PC-3 (cell line): ENCODE results near the gene FZD4. TPM values are rescaled to one million over a fixed set of nuclear protein-coding genes. Genes with fewer than 3 reads are reported as not detected.

Experiments
- ATAC-seq: fragments of 200-7000 bp; cut with Tn5 transposase; 2 replicates; pipeline ENCODE4 v1.9.1; 2020; ENCODE audit warnings: mild to moderate bottlenecking, moderate library complexity
- BruUV-seq: library from RNA; stranded (reverse); fragments of 400-500 nt; replicated peaks from 2 replicates; lab custom pipeline; 2021; lab: Mats Ljungman, UMichigan
- CTCF ChIA-PET: fragments of 300-600 bp; sonication (Branson Sonifier 250); formaldehyde crosslinking; loops from one replicate; lab custom pipeline; 2022; ENCODE audit warnings: antibody characterized with exemption; lab: Charles Lee
- POLR2A ChIA-PET: fragments of 300-600 bp; sonication (Branson Sonifier 250); formaldehyde crosslinking; loops from one replicate; lab custom pipeline; 2022; ENCODE audit warnings: antibody characterized with exemption; ENCODE audit not compliant: unreplicated experiment; lab: Charles Lee
- DNase-seq: peaks from one replicate; pipeline ENCODE4 v3.0.0-alpha.2; 2015
- H2AFZ ChIP-seq: fragments of 300-600 bp; sonication (generic); 2 replicates; pipeline ENCODE4 v1.6.0; 2016; ENCODE audit warnings: antibody characterized with exemption, low read length
- H3F3A ChIP-seq: fragments of 300-600 bp; sonication (generic); one replicate; pipeline ENCODE4 v1.6.0; 2017; ENCODE audit warnings: antibody characterized with exemption, low read length, control low read depth, mild to moderate bottlenecking; ENCODE audit not compliant: unreplicated experiment
- H3K27ac ChIP-seq: fragments of 300-600 bp; sonication (generic); 2 replicates; pipeline ENCODE4 v1.5.1; 2016; ENCODE audit warnings: mild to moderate bottlenecking, low read length
- H3K27me3 ChIP-seq: fragments of 300-600 bp; sonication (generic); 2 replicates; pipeline ENCODE4 v1.6.1; 2016; ENCODE audit warnings: low read length, mixed read lengths
- H3K36me3 ChIP-seq: fragments of 300-600 bp; sonication (generic); 2 replicates; pipeline ENCODE4 v1.6.1; 2016; ENCODE audit warnings: low read depth, mixed run types, low read length, mixed read lengths
- H3K4me1 ChIP-seq: fragments of 300-600 bp; sonication (generic); 2 replicates; pipeline ENCODE4 v1.5.1; 2016; ENCODE audit warnings: low read length; ENCODE audit not compliant: insufficient read depth
- H3K4me2 ChIP-seq: fragments of 300-600 bp; sonication (generic); 2 replicates; pipeline ENCODE4 v1.6.0; 2016; ENCODE audit warnings: low read length
- H3K4me3 ChIP-seq: fragments of 300-600 bp; sonication (generic); 2 replicates; pipeline ENCODE4 v1.5.1; 2016; ENCODE audit warnings: mild to moderate bottlenecking, low read length, mixed read lengths
- H3K79me2 ChIP-seq: fragments of 300-600 bp; sonication (generic); 2 replicates; pipeline ENCODE4 v1.6.1; 2017; ENCODE audit warnings: low read length, mixed read lengths
- H3K9ac ChIP-seq: fragments of 300-600 bp; sonication (generic); 2 replicates; pipeline ENCODE4 v1.6.0; 2016; ENCODE audit warnings: mild to moderate bottlenecking, low read length
- H3K9me2 ChIP-seq: fragments of 300-600 bp; sonication (generic); replicated peaks from 2 replicates; pipeline ENCODE4 v1.6.1; 2016; ENCODE audit warnings: mixed run types, low read length, mixed read lengths
- H3K9me3 ChIP-seq: fragments of 300-600 bp; sonication (generic); 2 replicates; pipeline ENCODE4 v1.6.1; 2016; ENCODE audit warnings: low read length, mixed read lengths
- H4K20me1 ChIP-seq: fragments of 300-600 bp; sonication (generic); 2 replicates; pipeline ENCODE4 v1.6.1; 2016; ENCODE audit warnings: low read length, mixed read lengths
- EZH2 ChIP-seq: fragments of 300-600 bp; sonication (generic); IDR thresholded peaks from one replicate; pipeline ENCODE4 v1.6.1; 2017; ENCODE audit warnings: antibody characterized with exemption, mild to moderate bottlenecking, low read length; ENCODE audit not compliant: unreplicated experiment
- EZH2phosphoT487 ChIP-seq: fragments of 300-600 bp; sonication (generic); IDR thresholded peaks from 2 replicates; pipeline ENCODE4 v1.6.1; 2018; ENCODE audit warnings: mild to moderate bottlenecking, antibody characterized with exemption, low read length, borderline replicate concordance
- intact Hi-C: fragments of 100-400 bp; cut with micrococcal nuclease; formaldehyde crosslinking; loops from 2 replicates; pipeline ENCODE4 v1.9.0; 2023
- total RNA-seq: library from RNA; depleted of rRNA; stranded (reverse); fragments of >200 nt; gene quantifications from 2 replicates; pipeline ENCODE4 v1.2.3, GENCODE V29; 2014
- TF ChIP-seq, protein P1 (sequence below): fragments of 300-600 bp; sonication (generic); conservative IDR thresholded peaks from 2 replicates; pipeline ENCODE4 v1.5.1; 2017; ENCODE audit warnings: antibody characterized with exemption, low read depth, mild to moderate bottlenecking, low read length

FZD4 gene
- total RNA-seq, 1 experiment from 2014 or later, result 17.7 TPM

DNA sequence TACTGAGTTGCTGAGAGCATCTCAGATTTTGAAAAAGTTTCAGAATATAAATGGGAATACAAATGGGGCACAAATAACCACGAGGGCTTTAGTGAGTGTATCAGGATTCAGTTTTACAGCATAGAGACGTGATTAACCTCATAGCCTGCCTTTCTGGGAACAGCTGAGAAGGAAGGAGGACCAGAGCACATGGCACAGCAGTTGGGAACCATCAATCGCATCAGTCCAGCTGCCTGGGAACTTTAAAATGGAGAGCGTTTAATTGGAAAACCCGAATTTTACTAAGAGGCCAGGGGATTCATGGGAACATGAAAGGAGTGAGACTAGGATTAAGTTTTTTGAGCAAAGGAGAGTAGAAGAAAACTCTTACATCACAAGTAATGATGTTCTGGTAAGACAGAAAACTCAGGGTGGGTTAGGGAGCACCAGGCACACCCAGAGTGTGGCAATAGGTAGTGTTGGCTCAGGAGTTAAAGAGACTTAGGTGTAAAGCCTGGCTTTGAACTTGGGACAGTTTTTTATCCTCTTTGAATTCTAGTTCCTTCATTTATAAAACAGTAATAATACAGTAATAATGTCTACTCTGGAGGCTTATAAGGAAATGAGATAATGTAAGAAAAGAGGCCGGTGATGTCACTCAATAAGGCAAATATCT, 40.2 kb downstream of the FZD4 start:
- Histone ChIP-seq H3K4me1 (peaks cover 49% of the 10 kb centered on the region), H2AFZ (no peak overlapping the region), H3F3A (peaks cover 3% of the 10 kb centered on the region), H3K9me2 (no peaks in the 10 kb centered on the region), H3K36me3 (peaks cover 4% of the 10 kb centered on the region; the same call in 1 of the 2 replicates), H3K4me3 (no peak overlapping the region), H3K9ac (no peak overlapping the region), H3K79me2 (no peaks in the 10 kb centered on the region), H3K9me3 (no peaks in the 10 kb centered on the region), H4K20me1 (no peaks in the 10 kb centered on the region), H3K4me2 (no peak overlapping the region), H3K27ac (peak overlapping the region; percentile 28), H3K27me3 (no peaks in the 10 kb centered on the region)
- BruUV-seq, result no TSS peak
- no peak for DNase-seq
- CTCF ChIA-PET, result no interaction called here
- TF ChIP-seq EZH2phosphoT487 (no peak), EZH2 (no peak)
- TF ChIP-seq, protein P1, sequence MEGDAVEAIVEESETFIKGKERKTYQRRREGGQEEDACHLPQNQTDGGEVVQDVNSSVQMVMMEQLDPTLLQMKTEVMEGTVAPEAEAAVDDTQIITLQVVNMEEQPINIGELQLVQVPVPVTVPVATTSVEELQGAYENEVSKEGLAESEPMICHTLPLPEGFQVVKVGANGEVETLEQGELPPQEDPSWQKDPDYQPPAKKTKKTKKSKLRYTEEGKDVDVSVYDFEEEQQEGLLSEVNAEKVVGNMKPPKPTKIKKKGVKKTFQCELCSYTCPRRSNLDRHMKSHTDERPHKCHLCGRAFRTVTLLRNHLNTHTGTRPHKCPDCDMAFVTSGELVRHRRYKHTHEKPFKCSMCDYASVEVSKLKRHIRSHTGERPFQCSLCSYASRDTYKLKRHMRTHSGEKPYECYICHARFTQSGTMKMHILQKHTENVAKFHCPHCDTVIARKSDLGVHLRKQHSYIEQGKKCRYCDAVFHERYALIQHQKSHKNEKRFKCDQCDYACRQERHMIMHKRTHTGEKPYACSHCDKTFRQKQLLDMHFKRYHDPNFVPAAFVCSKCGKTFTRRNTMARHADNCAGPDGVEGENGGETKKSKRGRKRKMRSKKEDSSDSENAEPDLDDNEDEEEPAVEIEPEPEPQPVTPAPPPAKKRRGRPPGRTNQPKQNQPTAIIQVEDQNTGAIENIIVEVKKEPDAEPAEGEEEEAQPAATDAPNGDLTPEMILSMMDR, result no peak
- POLR2A ChIA-PET, result no interaction called here
- ATAC-seq, result no peak
- intact Hi-C loops, result loop anchor here (10.0 kb wide), 1 partner anchor 1290 kb away; the partner anchor contains the start of genes DLG2 and TMEM126B

DNA sequence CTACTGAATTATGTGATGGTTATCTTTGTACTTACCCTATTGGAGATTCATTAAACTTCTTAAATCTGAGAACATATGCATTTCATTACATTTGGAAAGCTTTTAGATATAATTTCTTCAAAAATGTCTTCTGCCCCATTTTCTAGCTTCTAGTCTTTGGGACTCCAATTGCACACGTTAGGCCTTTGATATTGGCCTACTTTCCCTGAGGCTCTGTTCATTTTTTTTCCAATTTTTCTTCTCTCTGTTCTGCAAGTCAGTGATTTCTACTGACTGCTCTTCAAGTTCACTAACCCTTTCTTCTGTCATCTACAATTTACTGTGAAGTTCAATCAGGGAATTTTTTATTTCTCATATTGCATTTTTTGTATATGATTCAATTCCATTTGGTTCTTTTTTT, 43.0 kb downstream of the FZD4 start:
- no peak overlapping the region for H2AFZ ChIP-seq
- POLR2A ChIA-PET, result no interaction called here
- H3K4me2 ChIP-seq, result no peak overlapping the region
- no peaks in the 10 kb centered on the region for H3K9me2 ChIP-seq
- H3K4me1 ChIP-seq, result peaks cover 35% of the 10 kb centered on the region
- BruUV-seq, result no TSS peak
- CTCF ChIA-PET, result no interaction called here
- ATAC-seq, result no peak
- H3K79me2 ChIP-seq, result no peaks in the 10 kb centered on the region
- intact Hi-C loops, result loop anchor here (10.0 kb wide), 1 partner anchor 1287 kb away; the partner anchor contains the start of genes DLG2 and TMEM126B
- H4K20me1 ChIP-seq, result no peaks in the 10 kb centered on the region
- H3K4me3 ChIP-seq, result no peak overlapping the region
- DNase-seq, result no peak
- peaks cover 4% of the 10 kb centered on the region; the same call in 1 of the 2 replicates for H3K36me3 ChIP-seq
- TF ChIP-seq EZH2, result no peak
- no peaks in the 10 kb centered on the region for H3K27me3 ChIP-seq
- peaks cover 3% of the 10 kb centered on the region for H3F3A ChIP-seq
- H3K27ac ChIP-seq, result no peak overlapping the region
- H3K9me3 ChIP-seq, result no peaks in the 10 kb centered on the region
- H3K9ac ChIP-seq, result no peak overlapping the region

DNA sequence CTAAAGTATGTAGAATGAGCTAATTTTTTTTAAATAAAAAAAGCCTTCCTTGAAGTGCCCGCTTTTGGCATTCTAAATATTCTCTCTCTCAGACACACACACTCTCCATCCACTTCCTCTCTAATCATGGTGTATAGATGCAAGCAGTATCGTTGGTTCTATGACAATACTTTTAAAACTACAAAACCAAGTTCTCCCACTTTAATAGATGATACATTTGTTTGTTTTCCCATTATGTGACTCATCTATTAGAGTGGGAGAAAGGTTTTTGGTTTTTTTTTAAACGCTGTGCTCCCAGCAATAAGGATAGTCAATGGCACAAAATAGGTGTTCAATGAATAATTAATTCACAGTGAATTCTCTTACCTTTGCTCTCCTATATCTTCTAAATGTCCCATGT, 44.6 kb downstream of the FZD4 start:
- CTCF ChIA-PET, result interaction anchor here (0.6 kb wide), 1 partner anchor 21 kb away, joined by 3 read pairs; no protein-coding TSS in a partner anchor
- intact Hi-C loops, result loop anchor here (10.0 kb wide), 1 partner anchor 1286 kb away; the partner anchor contains the start of genes DLG2 and TMEM126B
- no TSS peak for BruUV-seq

More for the DNA sequence above, 44.6 kb downstream of the FZD4 start:
- Histone ChIP-seq H3K27me3 (no peaks in the 10 kb centered on the region), H3K4me2 (peak overlapping the region; percentile 65), H3K9me2 (no peaks in the 10 kb centered on the region), H3K27ac (peak overlapping the region; percentile 76), H3K9me3 (no peaks in the 10 kb centered on the region), H3K4me3 (no peak overlapping the region), H4K20me1 (no peaks in the 10 kb centered on the region), H3K79me2 (no peaks in the 10 kb centered on the region), H3F3A (no peaks in the 10 kb centered on the region), H3K9ac (peak overlapping the region; percentile 45), H2AFZ (0 out of 2 replicates have a peak overlapping the region, but pooled peaks have one; percentile 8), H3K36me3 (peaks cover 4% of the 10 kb centered on the region; the same call in 1 of the 2 replicates), H3K4me1 (peaks cover 19% of the 10 kb centered on the region)
- TF ChIP-seq EZH2phosphoT487, result no peak
- TF ChIP-seq, protein P1, result no peak
- TF ChIP-seq EZH2, result no peak
- DNase-seq (peak; percentile 91), ATAC-seq (peak; percentile 98)
- POLR2A ChIA-PET, result no interaction called here
